SK-N-SH (cell line): Measurements from ENCODE around the gene LURAP1L. TPM values are rescaled to one million over a fixed set of nuclear protein-coding genes. Genes with fewer than 3 reads are reported as not detected.

Source experiments
- CTCF ChIA-PET: fragments of 300-600, 350-600 bp; formaldehyde crosslinking; extraction: SDS; loops from one replicate; lab custom pipeline; 2021; lab: Yijun Ruan, JAX
- POLR2A ChIA-PET: fragments of 350-600 bp; sonication (Branson Sonifier 250); formaldehyde crosslinking; extraction: SDS; loops from one replicate; lab custom pipeline; 2020; ENCODE audit warnings: antibody characterized with exemption, inconsistent platforms; lab: Yijun Ruan, JAX
- DNase-seq: peaks from one replicate; pipeline ENCODE4 v3.0.0; 2012
- H2AFZ ChIP-seq: fragments of 200-600 bp; sonication (generic); 2 replicates; pipeline ENCODE4 v1.8.1; 2016; ENCODE audit warnings: antibody characterized with exemption, mild to moderate bottlenecking, low read depth
- H3F3A ChIP-seq: fragments of 200-600 bp; sonication (generic); replicated peaks from 2 replicates; pipeline ENCODE3; 2016; ENCODE audit warnings: antibody characterized with exemption, mild to moderate bottlenecking; ENCODE audit not compliant: insufficient read depth
- H3K27ac ChIP-seq, 2 experiments: fragments of 200-500 bp in 1 of 2; fragments of 200-600 bp in 1 of 2; sonication (Bioruptor generic) in 1 of 2; sonication (generic), shearing (Covaris generic) in 1 of 2; 2 replicates each; pipeline versions ENCODE4 v1.5.1 to v1.6.1; 2014 to 2016; ENCODE audit warnings: low read depth in 2 of 2, inconsistent platforms in 1 of 2, low read length in 1 of 2, mild to moderate bottlenecking in 1 of 2, mixed read lengths in 1 of 2
- H3K27me3 ChIP-seq: fragments of 200-600 bp; sonication (generic), shearing (Covaris generic); 2 replicates; pipeline ENCODE4 v1.6.1; 2016; ENCODE audit warnings: mixed run types; ENCODE audit not compliant: insufficient read depth
- H3K36me3 ChIP-seq, 2 experiments: fragments of 200-500 bp in 1 of 2; fragments of 200-600 bp in 1 of 2; sonication (Bioruptor generic) in 1 of 2; sonication (generic) in 1 of 2; replicated peaks in 1 of 2; 2 replicates each; pipeline versions ENCODE3 to v1.5.1; 2014 to 2016; ENCODE audit warnings: low read length in 1 of 2, mild to moderate bottlenecking in 1 of 2; ENCODE audit not compliant: insufficient read depth in 2 of 2, control insufficient read depth in 1 of 2
- H3K4me1 ChIP-seq, 2 experiments: fragments of 200-500 bp in 1 of 2; fragments of 200-600 bp in 1 of 2; sonication (Bioruptor generic) in 1 of 2; sonication (generic), shearing (Covaris generic) in 1 of 2; 2 replicates each; pipeline versions ENCODE4 v1.5.1 to v1.6.1; 2014 to 2016; ENCODE audit warnings: low read depth in 1 of 2, low read length in 1 of 2, mixed run types in 1 of 2; ENCODE audit not compliant: insufficient read depth in 2 of 2, control insufficient read depth in 1 of 2
- H3K4me2 ChIP-seq: fragments of 200-600 bp; sonication (generic), shearing (Covaris generic); 2 replicates; pipeline ENCODE4 v1.6.1; 2017; ENCODE audit warnings: mixed run types
- H3K4me3 ChIP-seq, 2 experiments: fragments of 200-500 bp in 1 of 2; fragments of 200-600 bp in 1 of 2; sonication (Bioruptor generic) in 1 of 2; sonication (generic), shearing (Covaris generic) in 1 of 2; 2 replicates each; pipeline versions ENCODE4 v1.5.1 to v1.8.1; 2014 to 2016; ENCODE audit warnings: low read depth in 2 of 2, inconsistent platforms in 1 of 2, low read length in 1 of 2, mild to moderate bottlenecking in 1 of 2, mixed read lengths in 1 of 2, moderate library complexity in 1 of 2
- H3K79me2 ChIP-seq: fragments of 200-600 bp; sonication (generic); 2 replicates; pipeline ENCODE4 v1.8.1; 2017; ENCODE audit warnings: mild to moderate bottlenecking; ENCODE audit not compliant: insufficient read depth
- H3K9ac ChIP-seq: fragments of 200-600 bp; sonication (generic); 2 replicates; pipeline ENCODE4 v1.6.1; 2017; ENCODE audit warnings: mixed run types
- H3K9me2 ChIP-seq: fragments of 200-600 bp; sonication (generic); 2 replicates; pipeline ENCODE4 v1.6.1; 2017; ENCODE audit warnings: mixed run types
- H3K9me3 ChIP-seq: fragments of 200-600 bp; sonication (generic); 2 replicates; pipeline ENCODE4 v1.6.1; 2017; ENCODE audit warnings: mixed run types, mild to moderate bottlenecking, moderate library complexity
- H4K20me1 ChIP-seq: fragments of 200-600 bp; sonication (generic); 2 replicates; pipeline ENCODE4 v1.6.1; 2017; ENCODE audit warnings: mild to moderate bottlenecking, mixed run types; ENCODE audit not compliant: insufficient read depth
- EZH2phosphoT487 ChIP-seq: fragments of 200-600 bp; sonication (generic); IDR thresholded peaks from 2 replicates; pipeline ENCODE4 v1.6.1; 2017; ENCODE audit warnings: low read depth, mixed run types, mild to moderate bottlenecking, antibody characterized with exemption, moderate library complexity, borderline replicate concordance
- FOSL2 ChIP-seq: IDR thresholded peaks from 2 replicates; pipeline ENCODE4 v1.4.0; 2012; ENCODE audit warnings: low read depth, mild to moderate bottlenecking, moderate library complexity, borderline replicate concordance
- FOXM1 ChIP-seq: IDR thresholded peaks from 2 replicates; pipeline ENCODE4 v1.4.0; 2012; ENCODE audit warnings: low read depth, mild to moderate bottlenecking
- GABPA ChIP-seq: IDR thresholded peaks from 2 replicates; pipeline ENCODE4 v1.4.0; 2012; ENCODE audit warnings: low read depth, mild to moderate bottlenecking
- GATA2 ChIP-seq: sonication (generic); formaldehyde crosslinking; IDR thresholded peaks from 2 replicates; pipeline ENCODE4 v1.5.0; 2020; ENCODE audit warnings: mild to moderate bottlenecking, missing genetic modification reagents
- MAX ChIP-seq: IDR thresholded peaks from 2 replicates; pipeline ENCODE4 v1.4.0; 2012; ENCODE audit warnings: low read depth
- PBX3 ChIP-seq: IDR thresholded peaks from 2 replicates; pipeline ENCODE4; 2012
- POLR2AphosphoS5 ChIP-seq: IDR thresholded peaks from 2 replicates; pipeline ENCODE4 v1.6.1; 2012; ENCODE audit warnings: low read depth, low read length
- RCOR1 ChIP-seq: fragments of 150-350 bp; IDR thresholded peaks from 2 replicates; pipeline ENCODE4 v1.6.1; 2017; ENCODE audit warnings: antibody characterized with exemption, low read length
- RFX5 ChIP-seq: IDR thresholded peaks from 2 replicates; pipeline ENCODE4 v1.6.1; 2012; ENCODE audit warnings: mild to moderate bottlenecking, improper control_type of control experiment, low read length
- TAF1 ChIP-seq: IDR thresholded peaks from 2 replicates; pipeline ENCODE4 v1.6.1; 2012; ENCODE audit warnings: low read depth, mild to moderate bottlenecking, low read length, moderate library complexity, borderline replicate concordance
- TCF12 ChIP-seq: IDR thresholded peaks from 2 replicates; pipeline ENCODE4 v1.4.0; 2012
- TEAD4 ChIP-seq: IDR thresholded peaks from 2 replicates; pipeline ENCODE4 v1.4.0; 2012; ENCODE audit warnings: mild to moderate bottlenecking, borderline replicate concordance; ENCODE audit not compliant: insufficient read depth
- USF1 ChIP-seq: IDR thresholded peaks from 2 replicates; pipeline ENCODE4 v1.4.0; 2012; ENCODE audit warnings: low read depth, borderline replicate concordance
- YY1 ChIP-seq: IDR thresholded peaks from 2 replicates; pipeline ENCODE4 v1.4.0; 2012; ENCODE audit warnings: low read depth, mild to moderate bottlenecking
- WGBS: methylation state at CpG from one replicate; pipeline ENCODE4 v1.1.6; 2017; ENCODE audit warnings: low lambda C conversion rate; 5-methylcytosine and 5-hydroxymethylcytosine counted together
- polyA plus RNA-seq, 3 experiments: library from polyadenylated mRNA; depleted of rRNA; stranded (reverse); fragments of >200 nt; gene quantifications; 2 replicates each; pipeline ENCODE4 v1.2.3, GENCODE V29; 2012

The LURAP1L gene
- polyA plus RNA-seq, 1 of the 3 experiments (the other 2 are of a cell fraction), result 3.4 TPM

GRCh38 chr9:12846035-12846434, 71.2 kb downstream of the LURAP1L start:
- DNase-seq, result no peak
- Histone ChIP-seq H3K4me3 (no peak overlapping the region), H3K9me3 (no peaks in the 10 kb centered on the region; the same call in 1 of the 2 replicates), H3K36me3 (no peaks in the 10 kb centered on the region), H3F3A (no peaks in the 10 kb centered on the region), H3K79me2 (no peaks in the 10 kb centered on the region), H4K20me1 (no peaks in the 10 kb centered on the region), H3K9ac (no peak overlapping the region), H2AFZ (no peak overlapping the region), H3K4me1 (no peaks in the 10 kb centered on the region), H3K4me2 (no peak overlapping the region), H3K27ac (no peak overlapping the region), H3K27me3 (no peaks in the 10 kb centered on the region), H3K9me2 (no peaks in the 10 kb centered on the region; the same call in 1 of the 2 replicates)
- ChIA-PET POLR2A (no interaction called here), CTCF (no interaction called here)
- no peak for TF ChIP-seq FOXM1
- TF ChIP-seq POLR2AphosphoS5, result no peak
- TF ChIP-seq EZH2phosphoT487, result no peak
- TF ChIP-seq GABPA, result no peak
- TF ChIP-seq MAX, result no peak
- no peak for TF ChIP-seq TCF12
- TF ChIP-seq GATA2, result no peak
- TF ChIP-seq FOSL2, result no peak
- 88% methylated on average over 5 of the region's 5 CpGs for WGBS

GRCh38 chr9:12847561-12847960, 72.7 kb downstream of the LURAP1L start:
- Histone ChIP-seq H3K36me3 (no peaks in the 10 kb centered on the region), H3K4me1 (no peaks in the 10 kb centered on the region), H3K27ac (no peak overlapping the region), H3K4me2 (no peak overlapping the region), H2AFZ (no peak overlapping the region), H3K9me2 (no peaks in the 10 kb centered on the region; the same call in 1 of the 2 replicates), H3K9me3 (no peaks in the 10 kb centered on the region; the same call in 1 of the 2 replicates), H3K4me3 (no peak overlapping the region), H3K79me2 (no peaks in the 10 kb centered on the region), H4K20me1 (no peaks in the 10 kb centered on the region), H3F3A (no peaks in the 10 kb centered on the region), H3K27me3 (no peaks in the 10 kb centered on the region), H3K9ac (no peak overlapping the region)
- DNase-seq, result no peak
- TF ChIP-seq TEAD4, result no peak
- no peak for TF ChIP-seq FOSL2
- TF ChIP-seq RCOR1, result no peak
- no peak for TF ChIP-seq PBX3
- no peak for TF ChIP-seq TAF1
- no peak for TF ChIP-seq RFX5
- no peak for TF ChIP-seq USF1
- TF ChIP-seq YY1, result no peak
- POLR2A ChIA-PET, result no interaction called here
- CTCF ChIA-PET, result no interaction called here
